Activated CD4-positive, alpha-beta T cell treated with anti-CD3 and anti-CD28 coated beads, Interleukin-2, amount 50 U/mL, for 16 hours (primary cell): Measurements from ENCODE around the gene FJX1.
"Not testable (repeated sequence)": the region's sequence is repeated elsewhere in the genome, so short reads cannot be mapped to it uniquely, and the experiment has no call there.

Experiments
- DNase-seq: peaks from one replicate; pipeline ENCODE4 v3.0.0-alpha.2; 2020

Gene FJX1

GRCh38 chr11:35635933-35636332 lies 17.7 kb downstream of the FJX1 start:
- no peak for DNase-seq

- no peak for DNase-seq
Observed at GRCh38 chr11:35639591-35640179, 21.4 kb downstream of the FJX1 start.

GRCh38 chr11:35641171-35641897 lies 23.1 kb downstream of the FJX1 start:
- no peak for DNase-seq

- DNase-seq = no peak
Observed at GRCh38 chr11:35641964-35642363, 23.7 kb downstream of the FJX1 start.

GRCh38 chr11:35647421-35648093 lies 29.3 kb downstream of the FJX1 start:
- DNase-seq = no peak

- DNase-seq = peak; percentile 9
Observed at GRCh38 chr11:35650006-35650405, 31.7 kb downstream of the FJX1 start.

GRCh38 chr11:35650467-35650866 lies 32.2 kb downstream of the FJX1 start:
- no peak for DNase-seq

- DNase-seq = no peak
Observed at GRCh38 chr11:35651263-35651662, 33.0 kb downstream of the FJX1 start.

- not testable (repeated sequence) for DNase-seq
Observed at GRCh38 chr11:35652786-35653185, 34.5 kb downstream of the FJX1 start.

- no peak for DNase-seq
Observed at GRCh38 chr11:35654711-35655110, 36.5 kb downstream of the FJX1 start.

- DNase-seq = no peak
Observed at GRCh38 chr11:35655254-35655653, 37.0 kb downstream of the FJX1 start.

- DNase-seq = no peak
Observed at GRCh38 chr11:35655856-35656255, 37.6 kb downstream of the FJX1 start.

GRCh38 chr11:35658020-35658948 lies 40.0 kb downstream of the FJX1 start:
- DNase-seq = no peak

- DNase-seq = no peak
Observed at GRCh38 chr11:35661534-35661933, 43.3 kb downstream of the FJX1 start.

- no peak for DNase-seq
Observed at GRCh38 chr11:35662061-35662648, 43.9 kb downstream of the FJX1 start.

GRCh38 chr11:35662649-35663407 lies 44.6 kb downstream of the FJX1 start, which contains the start of gene TRIM44:
TRIM44 (plus strand) TSS chr11:35662775; CDS start chr11:35663112, 337 bp downstream.
- peak; percentile 81 for DNase-seq

GRCh38 chr11:35663408-35663702 lies 45.1 kb downstream of the FJX1 start:
- no peak for DNase-seq

- DNase-seq = no peak
Observed at GRCh38 chr11:35664977-35665441, 46.7 kb downstream of the FJX1 start.

GRCh38 chr11:35667257-35667656 lies 49.0 kb downstream of the FJX1 start:
- DNase-seq = no peak

- not testable (repeated sequence) for DNase-seq
Observed at GRCh38 chr11:35668350-35668749, 50.1 kb downstream of the FJX1 start.
